Activated T-cell treated with anti-CD3 and anti-CD28 coated beads, Interleukin-2, amount 50 U/mL, for 72 hours (primary cell): ENCODE data around the gene ELP2. TPM values are rescaled to one million over a fixed set of nuclear protein-coding genes. Genes with fewer than 3 reads are reported as not detected.
"Not testable (repeated sequence)": the region's sequence is repeated elsewhere in the genome, so short reads cannot be mapped to it uniquely, and the experiment has no call there.

ENCODE experiments used
- ATAC-seq, 2 donors: fragments of 150-1000 bp; cut with Tn5 transposase; replicated peaks in 1 of 2; 2 replicates each; pipeline ENCODE4 v1.10.0; 2021; ENCODE audit warnings: moderate library complexity in 2 of 2, mild to moderate bottlenecking in 1 of 2
- DNase-seq, 2 donors: peaks; one replicate each; pipeline ENCODE4 v3.0.0; 2021 to 2022; ENCODE audit warnings: mixed read lengths in 1 of 2
- H3K27ac Mint-ChIP-seq: one replicate; pipeline ENCODE4 v1.8.0; 2022; ENCODE audit warnings: mild to moderate bottlenecking, moderate library complexity, mixed read lengths
- H3K27me3 Mint-ChIP-seq: one replicate; pipeline ENCODE4 v1.8.0; 2022; ENCODE audit warnings: low read depth, mixed read lengths
- H3K36me3 Mint-ChIP-seq, 2 donors: one replicate each; pipeline ENCODE4 v1.8.0; 2022; ENCODE audit warnings: mixed read lengths in 2 of 2, mild to moderate bottlenecking in 1 of 2; ENCODE audit not compliant: insufficient read depth in 2 of 2
- H3K4me1 Mint-ChIP-seq: one replicate; pipeline ENCODE4 v1.8.0; 2022; ENCODE audit warnings: low read depth, mixed read lengths
- H3K4me3 Mint-ChIP-seq, 2 donors: one replicate each; pipeline ENCODE4 v1.8.0; 2022; ENCODE audit warnings: mild to moderate bottlenecking in 2 of 2, mixed read lengths in 2 of 2, moderate library complexity in 2 of 2
- H3K9me3 Mint-ChIP-seq, 2 donors: one replicate each; pipeline ENCODE4 v1.8.0; 2022; ENCODE audit warnings: mixed read lengths in 2 of 2
- total RNA-seq, 2 donors: library from RNA; stranded (reverse); gene quantifications; one replicate each; pipeline ENCODE4 v1.2.3, GENCODE V29; 2022

The ELP2 gene
- total RNA-seq = 100 to 1,000 TPM; 107 TPM

GRCh38 chr18:36129300-36130038 lies at the start of gene ELP2, which contains the start of gene SLC39A6:
Gene ELP2, plus strand, starts transcription at chr18:36129899. Its CDS starts 35 bp downstream, at chr18:36129934.
Gene SLC39A6, minus strand, starts transcription at chr18:36129340. Its CDS starts 2,333 bp downstream, at chr18:36127007.
- H3K4me1 Mint-ChIP-seq = peaks cover 73% of the 10 kb centered on the region
- H3K36me3 Mint-ChIP-seq = peaks cover 7 to 21% of the 10 kb centered on the region in 2 donors
- H3K27ac Mint-ChIP-seq = peak within 1 kb of the TSS; percentile 95
- H3K4me3 Mint-ChIP-seq = peak within 1 kb of the TSS; percentile 94
- H3K9me3 Mint-ChIP-seq = no peaks in the 10 kb centered on the region
- ATAC-seq = peak; percentile 91
- H3K27me3 Mint-ChIP-seq = no peaks in the 10 kb centered on the region
- DNase-seq = peak; percentile 96

GRCh38 chr18:36081118-36081517 lies 48.6 kb upstream of the ELP2 start:
- not testable (repeated sequence) for ATAC-seq, DNase-seq, H3K27ac Mint-ChIP-seq, H3K4me3 Mint-ChIP-seq, H3K27me3 Mint-ChIP-seq
- H3K36me3 Mint-ChIP-seq = peaks cover 9 to 21% of the 10 kb centered on the region in 2 donors
- H3K9me3 Mint-ChIP-seq = peaks cover 10 to 18% of the 10 kb centered on the region in 2 donors
- peaks cover 13% of the 10 kb centered on the region for H3K4me1 Mint-ChIP-seq

GRCh38 chr18:36083729-36084128 lies 46.0 kb upstream of the ELP2 start:
- ATAC-seq (no peak), DNase-seq (no peak)
- H3K27me3 Mint-ChIP-seq = peaks cover 6% of the 10 kb centered on the region
- peaks cover 13% of the 10 kb centered on the region for H3K4me1 Mint-ChIP-seq
- peak overlapping the region; percentile 59 for H3K27ac Mint-ChIP-seq
- H3K4me3 Mint-ChIP-seq = no peak overlapping the region
- H3K36me3 Mint-ChIP-seq = peaks cover 9 to 19% of the 10 kb centered on the region in 2 donors
- peaks cover 10 to 17% of the 10 kb centered on the region in 2 donors for H3K9me3 Mint-ChIP-seq

- Mint-ChIP-seq H3K36me3 (peaks cover 3 to 13% of the 10 kb centered on the region in 2 donors), H3K4me3 (no peak overlapping the region), H3K9me3 (peaks cover 6 to 13% of the 10 kb centered on the region in 2 donors), H3K27me3 (peaks cover 6% of the 10 kb centered on the region), H3K4me1 (peaks cover 13% of the 10 kb centered on the region), H3K27ac (no peak overlapping the region)
- ATAC-seq (no peak), DNase-seq (no peak)
These were observed 44.5 kb upstream of the ELP2 start for GRCh38 chr18:36085195-36085594.

- DNase-seq (no peak), ATAC-seq (no peak)
- Mint-ChIP-seq H3K36me3 (peaks cover under 1 to 4% of the 10 kb centered on the region in 2 donors), H3K27ac (no peak overlapping the region), H3K9me3 (peaks cover 4 to 6% of the 10 kb centered on the region in 2 donors), H3K4me3 (no peak overlapping the region), H3K4me1 (peaks cover 13% of the 10 kb centered on the region), H3K27me3 (peaks cover 6% of the 10 kb centered on the region)
These were observed 43.5 kb upstream of the ELP2 start for GRCh38 chr18:36086186-36086585.

GRCh38 chr18:36088256-36088655 lies 41.4 kb upstream of the ELP2 start:
- Mint-ChIP-seq H3K27ac (no peak overlapping the region), H3K36me3 (no peaks in the 10 kb centered on the region), H3K27me3 (no peaks in the 10 kb centered on the region), H3K9me3 (peaks cover 1% of the 10 kb centered on the region in 2 donors), H3K4me3 (no peak overlapping the region), H3K4me1 (peaks cover 8% of the 10 kb centered on the region)
- no peak for ATAC-seq
- DNase-seq = no peak

- no peak for ATAC-seq
- H3K4me1 Mint-ChIP-seq = peaks cover 1% of the 10 kb centered on the region
- no peaks in the 10 kb centered on the region for H3K27me3 Mint-ChIP-seq
- DNase-seq = no peak
- H3K27ac Mint-ChIP-seq = no peak overlapping the region
- H3K9me3 Mint-ChIP-seq = peaks cover 0 to under 1% of the 10 kb centered on the region in 2 donors
- H3K4me3 Mint-ChIP-seq = no peak overlapping the region
- no peaks in the 10 kb centered on the region for H3K36me3 Mint-ChIP-seq
These were observed 40.7 kb upstream of the ELP2 start for GRCh38 chr18:36089001-36089400.

GRCh38 chr18:36092116-36092515 lies 37.6 kb upstream of the ELP2 start:
- not testable (repeated sequence) for H3K36me3 Mint-ChIP-seq, H3K4me1 Mint-ChIP-seq, H3K4me3 Mint-ChIP-seq, H3K9me3 Mint-ChIP-seq, DNase-seq, H3K27ac Mint-ChIP-seq, ATAC-seq
- H3K27me3 Mint-ChIP-seq = peaks cover 12% of the 10 kb centered on the region

- Mint-ChIP-seq H3K27me3 (peaks cover 12% of the 10 kb centered on the region), H3K36me3 (no peaks in the 10 kb centered on the region), H3K4me1 (no peaks in the 10 kb centered on the region), H3K9me3 (no peaks in the 10 kb centered on the region), H3K4me3 (no peak overlapping the region), H3K27ac (no peak overlapping the region)
- ATAC-seq = no peak
- DNase-seq = no peak
These were observed 35.3 kb upstream of the ELP2 start for GRCh38 chr18:36094431-36094830.

- H3K27ac Mint-ChIP-seq = no peak overlapping the region
- DNase-seq = no peak
- peak in 1 of 2 donors; percentile 38 for ATAC-seq
These were observed 33.7 kb upstream of the ELP2 start for GRCh38 chr18:36095936-36096519.

GRCh38 chr18:36096955-36097354 lies 32.7 kb upstream of the ELP2 start:
- Mint-ChIP-seq H3K9me3 (no peaks in the 10 kb centered on the region), H3K27ac (no peak overlapping the region), H3K4me1 (no peaks in the 10 kb centered on the region), H3K36me3 (no peaks in the 10 kb centered on the region), H3K27me3 (peaks cover 12% of the 10 kb centered on the region), H3K4me3 (no peak overlapping the region)
- no peak for ATAC-seq
- DNase-seq = no peak

More at GRCh38 chr18:36095936-36096519, 33.7 kb upstream of the ELP2 start:
- Mint-ChIP-seq H3K9me3 (no peaks in the 10 kb centered on the region), H3K4me3 (no peak overlapping the region), H3K27me3 (peaks cover 12% of the 10 kb centered on the region), H3K4me1 (no peaks in the 10 kb centered on the region), H3K36me3 (no peaks in the 10 kb centered on the region)

GRCh38 chr18:36099311-36099710 lies 30.4 kb upstream of the ELP2 start:
- DNase-seq (no peak), ATAC-seq (no peak)
- Mint-ChIP-seq H3K9me3 (no peaks in the 10 kb centered on the region), H3K4me1 (no peaks in the 10 kb centered on the region), H3K27ac (no peak overlapping the region), H3K36me3 (no peaks in the 10 kb centered on the region), H3K27me3 (peaks cover 12% of the 10 kb centered on the region), H3K4me3 (no peak overlapping the region)

GRCh38 chr18:36101943-36102342 lies 27.8 kb upstream of the ELP2 start:
- H3K27me3 Mint-ChIP-seq = peaks cover 1% of the 10 kb centered on the region
- H3K36me3 Mint-ChIP-seq = no peaks in the 10 kb centered on the region
- ATAC-seq (no peak), DNase-seq (no peak)
- no peaks in the 10 kb centered on the region for H3K4me1 Mint-ChIP-seq
- no peak overlapping the region for H3K27ac Mint-ChIP-seq
- H3K9me3 Mint-ChIP-seq = no peaks in the 10 kb centered on the region
- H3K4me3 Mint-ChIP-seq = no peak overlapping the region
